ENCODE data around the gene PTPRK.

- TF ChIP-seq SPI1 (IDR thresholded peaks at IDR 0.05; ENCODE audit: low read depth, low read length) (no peak), POLR2AphosphoS5 (IDR thresholded peaks at IDR 0.05; ENCODE audit: low read depth, low read length) (no peak), POLR2A (IDR thresholded peaks at IDR 0.05; ENCODE audit: low read depth, low read length) (no peak), TAF1 (IDR thresholded peaks at IDR 0.05; ENCODE audit: low read depth, low read length) (no peak)
Measured at GRCh38 chr6:128479048-128479666, 41.2 kb downstream of the PTPRK start.

Data from GM12891 (cell line).